BE2C (cell line): ENCODE data around the gene UBE2E1.

Source experiments
- DNase-seq: peaks from one replicate; pipeline ENCODE4 v3.0.0-alpha.2; 2020
- H3K27me3 ChIP-seq: fragments of 250-450 bp; sonication (Bioruptor Pico); 2 replicates; pipeline ENCODE4 v1.5.1; 2020; ENCODE audit warnings: mild to moderate bottlenecking
- H3K36me3 ChIP-seq: fragments of 250-450 bp; sonication (Bioruptor Pico); 2 replicates; pipeline ENCODE4 v1.5.1; 2020; ENCODE audit warnings: mild to moderate bottlenecking
- H3K4me1 ChIP-seq: fragments of 250-450 bp; sonication (Bioruptor Pico); 2 replicates; pipeline ENCODE4 v1.5.1; 2020
- H3K4me3 ChIP-seq: 2 replicates; pipeline ENCODE4 v1.5.1; 2011; ENCODE audit warnings: low read depth, low read length
- H3K9me3 ChIP-seq: fragments of 250-450 bp; sonication (Bioruptor Pico); 2 replicates; pipeline ENCODE4 v1.5.1; 2020
- TF ChIP-seq, protein P1 (sequence below): IDR thresholded peaks from 2 replicates; pipeline ENCODE4 v1.5.1; 2012; ENCODE audit warnings: mild to moderate bottlenecking, low read depth, low read length

The UBE2E1 gene

DNA sequence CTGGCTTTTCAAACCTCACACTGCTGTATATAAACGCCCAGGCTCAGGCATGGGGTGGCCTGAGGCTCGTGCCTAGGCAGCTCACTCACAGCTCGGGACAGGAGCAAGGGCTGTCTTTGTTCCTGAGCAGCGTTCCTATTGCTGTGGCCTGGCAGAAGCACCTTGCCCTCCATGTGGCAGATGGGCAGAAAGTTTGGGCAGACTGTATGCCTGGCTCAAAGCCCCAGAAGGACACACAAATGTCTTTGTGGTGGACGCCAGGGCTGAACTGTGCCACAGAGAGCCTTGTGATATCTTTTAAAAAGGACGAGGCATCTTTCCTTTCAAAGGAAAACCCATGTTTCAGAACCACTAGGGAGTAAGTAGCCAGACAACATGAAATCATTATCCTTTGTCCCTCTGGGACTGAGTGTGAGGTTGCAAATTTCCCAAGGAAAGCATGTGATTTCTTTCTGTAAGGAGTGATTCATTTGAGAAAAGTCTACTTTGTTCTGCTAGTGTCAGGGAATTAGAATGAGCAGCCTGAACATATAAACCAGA, 29.3 kb upstream of the UBE2E1 start:
- H3K4me3 ChIP-seq: no peak overlapping the region
- H3K36me3 ChIP-seq: no peaks in the 10 kb centered on the region
- no peaks in the 10 kb centered on the region for H3K27me3 ChIP-seq
- no peak for DNase-seq
- no peaks in the 10 kb centered on the region for H3K9me3 ChIP-seq
- H3K4me1 ChIP-seq: no peaks in the 10 kb centered on the region
- TF ChIP-seq, protein P1, sequence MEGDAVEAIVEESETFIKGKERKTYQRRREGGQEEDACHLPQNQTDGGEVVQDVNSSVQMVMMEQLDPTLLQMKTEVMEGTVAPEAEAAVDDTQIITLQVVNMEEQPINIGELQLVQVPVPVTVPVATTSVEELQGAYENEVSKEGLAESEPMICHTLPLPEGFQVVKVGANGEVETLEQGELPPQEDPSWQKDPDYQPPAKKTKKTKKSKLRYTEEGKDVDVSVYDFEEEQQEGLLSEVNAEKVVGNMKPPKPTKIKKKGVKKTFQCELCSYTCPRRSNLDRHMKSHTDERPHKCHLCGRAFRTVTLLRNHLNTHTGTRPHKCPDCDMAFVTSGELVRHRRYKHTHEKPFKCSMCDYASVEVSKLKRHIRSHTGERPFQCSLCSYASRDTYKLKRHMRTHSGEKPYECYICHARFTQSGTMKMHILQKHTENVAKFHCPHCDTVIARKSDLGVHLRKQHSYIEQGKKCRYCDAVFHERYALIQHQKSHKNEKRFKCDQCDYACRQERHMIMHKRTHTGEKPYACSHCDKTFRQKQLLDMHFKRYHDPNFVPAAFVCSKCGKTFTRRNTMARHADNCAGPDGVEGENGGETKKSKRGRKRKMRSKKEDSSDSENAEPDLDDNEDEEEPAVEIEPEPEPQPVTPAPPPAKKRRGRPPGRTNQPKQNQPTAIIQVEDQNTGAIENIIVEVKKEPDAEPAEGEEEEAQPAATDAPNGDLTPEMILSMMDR: no peak

DNA sequence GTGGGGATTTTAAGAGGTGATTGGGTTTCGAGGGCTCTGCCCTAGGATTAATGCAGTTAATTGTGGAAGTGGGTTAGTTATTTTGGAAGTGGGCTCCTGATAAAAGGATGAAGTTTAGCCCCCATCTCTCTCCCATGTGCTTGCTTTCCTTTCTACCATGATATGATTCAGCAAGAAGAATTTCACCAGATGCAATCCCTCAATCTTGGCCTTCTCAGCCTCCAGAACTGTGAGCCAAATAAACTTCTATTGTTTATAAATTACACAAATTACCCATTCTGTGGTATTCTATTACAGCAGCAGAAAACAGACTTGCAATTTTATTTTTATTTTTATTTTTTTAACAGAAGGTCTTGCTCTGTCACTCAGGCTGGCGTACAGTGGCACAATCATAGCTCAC, 27.3 kb upstream of the UBE2E1 start:
- DNase-seq: no peak
- Histone ChIP-seq H3K9me3 (no peaks in the 10 kb centered on the region), H3K27me3 (no peaks in the 10 kb centered on the region), H3K36me3 (no peaks in the 10 kb centered on the region), H3K4me3 (no peak overlapping the region), H3K4me1 (no peaks in the 10 kb centered on the region)
- TF ChIP-seq, protein P1: no peak

DNA sequence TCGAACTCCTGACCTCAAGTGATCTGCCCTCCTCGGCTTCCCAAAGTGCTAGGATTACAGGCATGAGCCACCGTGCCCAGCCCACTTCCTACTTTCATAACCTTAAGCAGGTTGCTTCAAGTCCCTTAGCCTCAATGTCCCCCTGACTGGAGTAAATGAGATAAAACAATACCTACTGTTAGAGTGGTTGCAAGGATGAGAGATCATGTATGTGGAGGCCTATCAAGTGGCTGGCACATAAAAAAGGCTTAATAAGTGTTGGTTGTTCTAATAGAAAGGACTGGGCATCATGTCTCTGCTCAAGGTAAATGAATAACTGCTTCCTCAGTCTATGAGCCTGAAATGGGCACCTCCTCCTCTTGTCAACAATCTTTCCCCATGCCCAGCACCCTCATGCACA, 25.9 kb upstream of the UBE2E1 start:
- no peaks in the 10 kb centered on the region for H3K27me3 ChIP-seq
- H3K36me3 ChIP-seq: no peaks in the 10 kb centered on the region
- no peak overlapping the region for H3K4me3 ChIP-seq
- H3K9me3 ChIP-seq: no peaks in the 10 kb centered on the region
- TF ChIP-seq, protein P1: no peak
- no peaks in the 10 kb centered on the region for H3K4me1 ChIP-seq
- DNase-seq: no peak

DNA sequence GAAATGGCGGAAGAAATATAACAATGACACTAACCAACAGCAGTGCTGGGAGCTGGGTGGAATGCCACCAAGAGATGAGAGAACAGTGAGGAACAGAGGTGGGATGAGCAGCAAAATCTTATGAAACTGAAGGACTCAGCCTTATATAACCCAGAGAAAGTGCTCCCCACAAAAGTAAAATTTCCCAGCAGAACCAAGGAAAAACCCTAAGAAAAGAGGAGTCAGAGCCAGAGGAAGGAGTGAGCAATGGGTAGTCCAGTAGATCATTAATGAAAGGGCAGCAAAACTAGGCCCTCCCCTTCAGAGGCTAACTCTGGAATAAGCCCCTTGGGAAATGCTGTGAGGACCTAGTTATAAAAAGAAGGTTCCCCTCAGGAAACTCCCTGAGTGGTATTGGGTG, 24.7 kb upstream of the UBE2E1 start:
- TF ChIP-seq, protein P1: no peak
- Histone ChIP-seq H3K9me3 (no peaks in the 10 kb centered on the region), H3K4me3 (no peak overlapping the region), H3K4me1 (no peaks in the 10 kb centered on the region), H3K27me3 (no peaks in the 10 kb centered on the region), H3K36me3 (no peaks in the 10 kb centered on the region)
- no peak for DNase-seq

DNA sequence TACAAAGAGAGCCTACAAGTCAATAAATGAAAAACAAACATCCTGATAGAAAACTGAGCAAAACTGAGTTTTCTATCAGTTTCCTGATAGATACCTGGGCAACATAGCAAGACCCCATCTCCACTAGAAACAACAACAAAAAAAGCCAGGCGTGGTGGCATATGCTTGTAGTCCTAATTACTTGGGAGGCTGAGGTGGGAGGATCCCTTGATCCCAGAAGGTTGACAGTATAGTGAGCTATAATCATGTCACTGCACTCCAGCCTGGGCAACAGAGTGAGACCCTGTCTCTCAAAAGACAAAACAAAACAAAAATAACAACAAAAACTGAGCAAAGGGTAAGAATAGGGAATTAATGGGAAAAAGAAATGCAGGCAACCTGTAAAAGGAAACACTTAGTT, 23.9 kb upstream of the UBE2E1 start:
- Histone ChIP-seq H3K4me3 (no peak overlapping the region), H3K9me3 (no peaks in the 10 kb centered on the region), H3K4me1 (no peaks in the 10 kb centered on the region), H3K27me3 (no peaks in the 10 kb centered on the region), H3K36me3 (no peaks in the 10 kb centered on the region)
- DNase-seq: no peak
- TF ChIP-seq, protein P1: no peak

DNA sequence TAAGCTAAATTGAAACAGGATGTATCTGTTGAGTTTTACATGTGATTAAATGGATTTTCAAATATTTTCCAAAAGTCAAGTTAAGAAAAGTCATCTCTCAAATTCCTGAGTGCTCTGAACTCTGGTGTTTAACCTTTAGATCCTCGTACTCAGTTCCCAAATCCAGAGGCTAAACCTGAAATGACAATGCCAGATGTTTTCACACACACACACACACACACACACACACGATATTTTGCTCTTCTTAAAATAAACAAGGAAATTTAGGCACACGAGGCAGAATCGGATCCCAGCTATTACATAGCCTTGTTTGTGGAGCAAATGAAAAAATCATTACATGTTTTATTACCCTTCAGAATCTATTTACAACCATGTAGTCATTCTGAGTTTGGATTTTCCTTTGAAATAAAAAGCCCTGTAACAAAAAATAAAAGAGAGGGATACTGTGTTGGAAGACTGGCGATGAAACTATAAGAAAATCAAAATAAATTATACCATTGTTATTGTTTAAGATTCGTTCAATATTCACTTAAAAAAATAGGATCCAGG, 20.6 kb upstream of the UBE2E1 start:
- Histone ChIP-seq H3K36me3 (no peaks in the 10 kb centered on the region), H3K27me3 (no peaks in the 10 kb centered on the region), H3K4me1 (no peaks in the 10 kb centered on the region), H3K9me3 (no peaks in the 10 kb centered on the region), H3K4me3 (no peak overlapping the region)
- TF ChIP-seq, protein P1: no peak
- no peak for DNase-seq
